HG02981 (cell line): ENCODE measurements around the gene TMTC2.

ENCODE experiments used
- ATAC-seq: cut with Tn5 transposase; IDR thresholded peaks from one replicate; pipeline ENCODE4 v1.9.1; 2021; ENCODE audit warnings: mild to moderate bottlenecking, moderate library complexity; ENCODE audit not compliant: unreplicated experiment

TMTC2 gene

GRCh38 chr12:82948491-82948890 lies 261.8 kb downstream of the TMTC2 start:
- ATAC-seq = no peak

DNA sequence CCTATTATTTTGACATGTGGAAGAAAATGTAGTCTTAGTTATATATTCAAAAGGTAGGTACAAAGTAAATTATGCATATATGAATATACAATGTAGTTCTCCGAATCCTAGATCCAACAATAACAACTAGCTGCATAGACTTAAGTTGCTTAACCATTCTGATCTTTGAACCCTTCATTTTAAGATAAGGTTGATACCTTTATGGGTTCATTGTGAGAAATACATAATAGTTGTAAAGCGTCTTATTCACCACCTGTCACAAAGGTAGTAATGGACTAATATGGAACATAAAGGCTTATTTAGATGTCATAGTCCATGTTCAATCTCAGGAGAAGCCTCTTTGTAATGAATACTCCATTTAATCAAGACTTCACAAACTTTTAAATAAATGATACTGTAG lies 263.6 kb downstream of the TMTC2 start:
- ATAC-seq = no peak

DNA sequence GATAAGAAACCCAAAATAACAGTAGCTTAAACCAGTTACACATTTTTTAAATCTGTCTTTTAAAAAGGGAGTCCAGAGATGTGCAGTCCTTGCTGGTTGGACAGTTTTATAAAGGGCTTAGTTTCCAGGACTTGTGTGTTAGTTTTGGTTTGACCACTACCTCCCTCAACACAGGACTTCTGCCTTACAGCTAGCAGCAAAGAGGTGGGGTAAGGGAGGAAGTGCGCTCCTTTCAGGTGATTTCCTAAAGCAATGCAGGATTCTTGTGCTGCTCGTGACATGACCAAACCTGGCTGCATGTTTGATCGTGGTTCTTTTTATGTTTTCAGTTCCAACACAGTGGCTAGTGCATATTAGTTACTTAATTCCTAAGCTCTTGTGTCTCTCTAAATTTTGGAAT lies 266.2 kb downstream of the TMTC2 start:
- peak; percentile 59 for ATAC-seq

GRCh38 chr12:82953397-82953796 lies 266.7 kb downstream of the TMTC2 start:
- ATAC-seq = no peak

DNA sequence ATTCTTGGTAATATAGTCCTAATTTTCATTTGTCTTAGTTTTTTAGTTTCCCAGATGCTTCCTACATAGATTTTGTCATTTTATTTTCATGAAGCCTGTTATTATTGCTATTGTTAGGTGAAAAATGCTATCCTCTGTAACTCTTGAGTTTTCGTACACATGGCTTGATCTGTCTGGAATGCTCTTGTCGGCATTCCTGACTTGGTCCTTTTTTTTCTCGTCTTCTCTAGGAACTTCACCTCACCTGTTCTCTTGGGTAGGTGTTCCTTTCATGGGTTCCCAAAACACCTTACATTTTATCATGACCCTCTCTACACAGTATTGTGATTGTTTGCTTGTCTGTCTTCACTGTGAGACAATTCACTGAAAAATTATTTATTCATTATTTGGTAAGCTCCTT lies 267.4 kb downstream of the TMTC2 start:
- no peak for ATAC-seq

DNA sequence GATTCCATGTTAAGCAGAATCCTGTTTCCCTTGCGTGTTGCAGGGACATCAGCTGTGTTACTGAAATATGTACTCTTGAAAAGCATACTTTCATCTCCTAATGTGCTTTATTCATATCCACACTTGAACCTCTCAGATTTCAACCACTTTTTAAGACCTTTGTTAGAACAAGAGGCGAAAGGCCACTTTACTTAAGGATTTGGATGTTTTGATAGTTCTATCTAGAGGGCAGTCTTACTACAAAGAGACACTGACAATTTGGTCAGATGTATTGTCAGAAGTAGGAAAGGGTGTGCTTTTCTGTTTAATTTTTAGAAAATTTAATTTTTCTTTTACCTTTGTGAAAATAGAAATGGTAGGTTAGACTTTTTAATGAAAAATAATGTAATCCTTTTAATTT lies 267.9 kb downstream of the TMTC2 start:
- ATAC-seq = no peak

DNA sequence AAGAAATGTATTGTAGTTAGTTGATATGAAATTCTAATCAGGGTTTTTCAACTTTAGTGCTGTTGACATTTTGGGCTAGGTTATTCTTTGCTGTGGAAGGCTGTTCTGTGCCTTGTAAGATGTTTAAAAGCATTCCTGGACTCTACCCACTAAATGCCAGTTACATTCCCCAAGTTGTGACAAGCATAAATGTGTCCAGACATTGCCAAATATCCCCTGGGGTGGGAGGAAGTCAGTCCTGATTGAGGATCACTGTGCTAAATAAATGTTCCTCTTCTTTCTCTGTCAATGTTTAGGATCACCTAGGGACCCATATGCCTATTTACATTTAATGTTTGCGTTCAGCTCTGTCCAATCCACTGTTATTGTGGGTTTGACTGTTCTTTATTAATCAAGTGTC lies 268.3 kb downstream of the TMTC2 start:
- ATAC-seq = no peak

DNA sequence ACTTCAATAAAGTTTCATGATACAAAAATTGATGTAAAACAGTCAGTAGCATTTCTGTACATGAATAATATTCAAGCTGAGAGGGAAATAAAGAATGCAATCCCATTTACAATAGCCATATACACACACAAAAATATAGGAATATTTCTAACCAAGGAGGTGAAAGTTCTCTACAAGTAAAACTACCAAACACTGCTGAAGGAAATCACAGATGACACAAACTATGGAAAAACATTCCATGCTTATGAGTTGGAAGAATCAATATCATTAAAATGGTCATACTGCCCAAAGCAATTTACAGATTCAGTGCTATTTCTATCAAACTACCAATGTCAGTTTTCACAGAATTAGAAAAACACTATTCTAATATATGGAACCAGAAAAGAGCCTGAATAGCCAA lies 272.3 kb downstream of the TMTC2 start:
- ATAC-seq = no peak

- ATAC-seq = no peak
These were observed 273.1 kb downstream of the TMTC2 start for GRCh38 chr12:82959821-82960220.

GRCh38 chr12:82961835-82962234 lies 275.1 kb downstream of the TMTC2 start:
- ATAC-seq = no peak

GRCh38 chr12:82963956-82964355 lies 277.2 kb downstream of the TMTC2 start:
- no peak for ATAC-seq

GRCh38 chr12:82964446-82964845 lies 277.7 kb downstream of the TMTC2 start:
- no peak for ATAC-seq

- ATAC-seq = no peak
These were observed 279.4 kb downstream of the TMTC2 start for GRCh38 chr12:82966001-82966559.

- no peak for ATAC-seq
These were observed 282.1 kb downstream of the TMTC2 start for GRCh38 chr12:82968631-82969367.

DNA sequence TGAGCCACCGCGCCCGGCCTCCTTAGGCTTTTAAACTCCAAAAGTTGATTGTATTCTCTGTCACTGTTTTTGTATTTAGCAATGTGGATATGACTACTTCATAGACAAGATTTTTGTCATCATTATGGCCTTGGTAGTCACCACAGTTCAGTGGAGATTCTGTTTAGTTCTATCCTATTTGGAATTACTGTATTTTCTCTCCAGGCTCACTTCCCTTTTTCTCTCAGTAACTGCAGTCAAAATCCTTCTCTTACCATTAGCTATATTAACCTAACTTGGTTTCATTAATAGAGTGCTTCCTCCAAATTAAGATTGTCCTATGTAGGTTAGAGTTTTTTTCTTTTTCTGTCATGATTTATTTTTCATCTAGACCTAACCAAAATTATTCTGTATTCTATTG lies 283.9 kb downstream of the TMTC2 start:
- ATAC-seq = no peak

DNA sequence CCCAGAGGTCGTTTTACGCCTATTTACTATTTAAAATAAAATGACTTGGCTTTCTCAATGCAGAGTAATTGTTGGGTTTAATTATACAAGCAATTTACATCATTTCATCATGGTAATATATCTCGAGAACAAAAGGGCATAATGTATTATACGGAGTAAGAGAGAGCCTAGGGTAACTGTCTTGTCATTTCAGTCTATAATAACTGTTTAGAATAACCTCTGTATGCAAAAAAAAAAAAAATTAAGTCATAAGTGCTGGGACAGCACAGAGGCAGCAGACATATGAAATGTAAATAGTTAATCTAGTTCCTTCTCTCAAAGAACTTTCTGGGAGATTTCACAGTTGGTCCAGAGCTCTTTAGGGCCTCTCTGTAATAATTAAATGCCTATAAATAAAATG lies 284.9 kb downstream of the TMTC2 start:
- ATAC-seq = no peak

- no peak for ATAC-seq
These were observed 285.9 kb downstream of the TMTC2 start for GRCh38 chr12:82972624-82973023.

DNA sequence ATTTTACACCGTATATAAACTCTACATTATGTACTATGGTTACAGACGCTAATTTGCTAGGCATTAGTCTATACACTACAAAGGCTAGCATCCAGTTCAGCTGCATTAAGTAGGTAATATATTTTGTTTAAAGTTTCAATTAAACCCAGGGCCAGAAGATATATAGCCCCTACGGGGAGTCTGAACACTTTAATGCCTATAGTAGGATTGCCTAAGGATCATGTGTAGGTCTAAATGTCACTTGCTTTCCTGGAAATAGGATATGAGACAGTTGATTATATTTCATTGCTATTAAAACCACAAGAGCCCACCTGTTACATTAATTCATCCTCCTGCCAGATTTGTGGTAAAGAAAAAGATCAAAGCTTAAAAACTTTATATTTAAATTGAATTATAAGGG lies 286.9 kb downstream of the TMTC2 start:
- ATAC-seq = no peak

DNA sequence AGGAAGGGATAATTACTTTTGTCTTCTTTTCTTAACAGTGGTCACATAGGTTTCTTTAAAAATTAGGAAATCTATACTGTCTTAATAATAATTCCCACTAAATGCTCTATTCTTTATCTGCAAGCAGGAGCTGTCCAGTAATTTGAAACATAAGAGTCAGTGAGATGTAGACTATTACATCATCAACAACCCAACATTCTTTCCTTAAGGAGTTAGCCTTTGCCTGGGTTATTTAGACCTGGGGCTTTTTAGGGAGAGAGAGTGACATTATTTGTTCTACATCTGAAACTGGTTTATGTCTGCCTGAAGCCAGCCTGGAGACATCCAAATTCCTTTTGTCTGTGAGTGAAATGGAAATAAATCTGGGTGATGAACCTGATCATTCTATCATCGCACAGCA lies 294.4 kb downstream of the TMTC2 start:
- ATAC-seq = no peak

DNA sequence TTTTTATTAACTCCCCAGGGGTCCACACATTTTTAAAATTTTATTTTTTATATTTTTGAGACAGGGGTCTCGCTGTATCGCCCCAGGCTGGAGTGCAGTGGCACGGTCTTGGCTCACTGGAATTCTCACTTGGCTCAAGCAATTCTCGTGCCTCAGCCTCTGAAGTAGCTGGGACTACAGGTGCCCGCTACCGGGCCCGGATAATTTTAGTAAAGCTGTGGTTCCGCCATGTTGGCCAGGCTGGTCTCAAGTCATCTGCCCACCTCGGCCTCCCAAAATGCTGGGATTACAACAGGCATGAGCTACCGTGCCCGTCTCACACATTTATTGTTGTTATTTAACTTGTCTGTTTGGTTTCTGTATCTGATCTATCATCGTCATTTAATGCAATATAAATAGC lies 307.4 kb downstream of the TMTC2 start:
- no peak for ATAC-seq

DNA sequence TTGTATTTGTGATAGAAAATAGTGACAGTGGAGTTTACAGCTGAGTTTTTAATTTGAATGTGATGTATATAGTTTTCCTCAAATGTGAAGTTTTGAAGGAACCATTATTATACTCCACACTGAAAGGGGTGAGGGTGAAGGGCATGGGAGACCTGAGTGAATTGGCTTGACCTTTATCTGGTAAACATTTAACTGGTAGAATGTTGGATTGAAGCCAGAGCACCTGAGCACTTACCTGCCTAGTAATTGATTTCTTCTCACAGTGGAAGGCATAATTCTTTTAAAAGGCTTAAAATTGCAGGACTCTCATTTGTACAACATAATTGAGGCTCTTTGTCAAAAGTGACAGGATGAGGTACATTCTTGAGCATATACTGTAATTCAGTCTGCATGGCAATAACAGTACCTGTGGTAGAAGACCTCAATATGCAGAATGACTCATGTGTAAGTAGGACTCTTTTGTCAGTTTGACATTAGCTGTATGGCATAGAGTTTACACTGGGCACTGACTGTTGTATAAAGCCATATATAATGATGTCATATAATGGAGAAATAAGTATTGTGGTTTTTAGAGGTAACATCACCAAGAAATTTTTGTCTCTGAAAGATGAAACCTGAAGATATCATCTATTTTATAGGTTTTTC lies 309.6 kb downstream of the TMTC2 start:
- peak; percentile 98 for ATAC-seq

GRCh38 chr12:82998509-82998908 lies 311.8 kb downstream of the TMTC2 start:
- ATAC-seq = no peak
